Suprapubic skin (tissue), 3 donors: ENCODE measurements around the gene ZNF300.

ENCODE experiments used
- CTCF ChIP-seq, 2 donors: fragments of 200-600 bp in 1 of 2; fragments of 450-650 bp in 1 of 2; sonication (generic) in 1 of 2; IDR thresholded peaks; one replicate each; pipeline ENCODE4 v1.5.1; 2016 to 2019; ENCODE audit warnings: antibody characterized with exemption in 2 of 2, mild to moderate bottlenecking in 1 of 2, moderate library complexity in 1 of 2
- EP300 ChIP-seq: sonication (generic); formaldehyde crosslinking; IDR thresholded peaks from one replicate; pipeline ENCODE4 v1.6.1; 2017; ENCODE audit warnings: antibody characterized with exemption
- POLR2A ChIP-seq, 2 donors: fragments of 450-650 bp; IDR thresholded peaks; one replicate each; pipeline ENCODE4 v1.6.1; 2017; ENCODE audit warnings: antibody characterized with exemption in 2 of 2, mild to moderate bottlenecking in 2 of 2, moderate library complexity in 2 of 2

GRCh38 chr5:150918613-150919012, 13.8 kb upstream of the ZNF300 start:
- TF ChIP-seq CTCF (IDR thresholded peaks at IDR 0.05) (no peak), EP300 (no peak), POLR2A (IDR thresholded peaks at IDR 0.05) (no peak)
